Measurements from ENCODE around the gene KNOP1.

DNA sequence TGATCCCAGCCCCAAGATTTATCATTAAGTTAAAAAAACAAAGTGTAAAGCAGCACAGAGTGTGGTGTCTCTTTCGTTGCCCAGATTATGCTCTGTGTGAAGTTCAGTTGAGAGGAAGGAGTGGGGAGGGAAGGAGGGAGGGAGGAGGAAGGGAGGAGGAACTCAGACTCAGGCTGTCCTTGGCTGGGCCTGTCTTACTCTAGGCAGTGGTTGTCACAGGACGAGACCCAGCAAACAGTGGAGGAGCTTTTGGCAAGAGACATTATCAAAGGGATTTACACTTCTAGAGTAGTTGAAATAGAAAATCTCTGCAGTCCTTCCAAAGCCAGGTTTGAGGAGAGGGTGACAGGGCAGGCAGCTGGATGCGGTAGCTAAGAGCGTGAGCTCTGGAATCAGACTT lies 27.8 kb downstream of the KNOP1 start:
- TF ChIP-seq, protein P1, sequence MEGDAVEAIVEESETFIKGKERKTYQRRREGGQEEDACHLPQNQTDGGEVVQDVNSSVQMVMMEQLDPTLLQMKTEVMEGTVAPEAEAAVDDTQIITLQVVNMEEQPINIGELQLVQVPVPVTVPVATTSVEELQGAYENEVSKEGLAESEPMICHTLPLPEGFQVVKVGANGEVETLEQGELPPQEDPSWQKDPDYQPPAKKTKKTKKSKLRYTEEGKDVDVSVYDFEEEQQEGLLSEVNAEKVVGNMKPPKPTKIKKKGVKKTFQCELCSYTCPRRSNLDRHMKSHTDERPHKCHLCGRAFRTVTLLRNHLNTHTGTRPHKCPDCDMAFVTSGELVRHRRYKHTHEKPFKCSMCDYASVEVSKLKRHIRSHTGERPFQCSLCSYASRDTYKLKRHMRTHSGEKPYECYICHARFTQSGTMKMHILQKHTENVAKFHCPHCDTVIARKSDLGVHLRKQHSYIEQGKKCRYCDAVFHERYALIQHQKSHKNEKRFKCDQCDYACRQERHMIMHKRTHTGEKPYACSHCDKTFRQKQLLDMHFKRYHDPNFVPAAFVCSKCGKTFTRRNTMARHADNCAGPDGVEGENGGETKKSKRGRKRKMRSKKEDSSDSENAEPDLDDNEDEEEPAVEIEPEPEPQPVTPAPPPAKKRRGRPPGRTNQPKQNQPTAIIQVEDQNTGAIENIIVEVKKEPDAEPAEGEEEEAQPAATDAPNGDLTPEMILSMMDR (conservative IDR thresholded peaks at IDR 0.05; ENCODE audit: low read length): no peak
- no peak for TF ChIP-seq EZH2phosphoT487 (IDR thresholded peaks at IDR 0.05; ENCODE audit: borderline replicate concordance, low read depth, low read length)

All from OCI-LY7 (cell line).